Prostate gland (tissue), 2 donors: ENCODE data around the gene ATP1A2. TPM values are rescaled to one million over a fixed set of nuclear protein-coding genes. Genes with fewer than 3 reads are reported as not detected.

Experiments used
- DNase-seq: peaks from one replicate; pipeline ENCODE4 v3.0.0-alpha.2; 2019; ENCODE audit warnings: low spot score
- H3K27ac ChIP-seq, 2 donors: fragments of 200-600 bp; sonication (generic); 2 replicates each; pipeline ENCODE4 v1.5.1; 2017 to 2019
- H3K27me3 ChIP-seq: fragments of 200-600 bp; sonication (generic); replicated peaks from 2 replicates; pipeline ENCODE4 v1.5.1; 2019; ENCODE audit not compliant: insufficient read depth
- H3K36me3 ChIP-seq, 2 donors: fragments of 200-600 bp; sonication (generic); 1 replicate in 1 of 2; 2 replicates in 1 of 2; pipeline versions ENCODE4 v1.5.1 to v1.8.1; 2017 to 2019
- H3K4me1 ChIP-seq: fragments of 200-600 bp; sonication (generic); replicated peaks from 2 replicates; pipeline ENCODE4 v1.5.1; 2019
- H3K4me3 ChIP-seq, 2 donors: fragments of 200-600 bp; sonication (generic); 2 replicates each; pipeline ENCODE4 v1.5.1; 2017 to 2019
- H3K9me3 ChIP-seq: fragments of 200-600 bp; sonication (generic); 2 replicates; pipeline ENCODE4 v1.5.1; 2017
- POLR2A ChIP-seq: fragments of 450-650 bp; IDR thresholded peaks from one replicate; pipeline ENCODE4 v1.6.1; 2016; ENCODE audit warnings: antibody characterized with exemption, mild to moderate bottlenecking
- POLR2AphosphoS5 ChIP-seq: sonication (generic); formaldehyde crosslinking; IDR thresholded peaks from one replicate; pipeline ENCODE4 v1.6.1; 2017; ENCODE audit warnings: antibody characterized with exemption
- WGBS: methylation state at CpG from one replicate; pipeline ENCODE4 v1.1.5; 2018; 5-methylcytosine and 5-hydroxymethylcytosine counted together
- intact Hi-C: fragments of 100-400 bp; cut with DNase I; formaldehyde crosslinking; loops from one replicate; pipeline ENCODE4 v1.14.2; 2022
- total RNA-seq, 2 donors: library from RNA; depleted of rRNA; stranded (reverse); fragments of >200 nt; gene quantifications; one replicate each; pipeline ENCODE4 v1.1.0, GENCODE V29; 2016
- TF ChIP-seq, protein P1 (sequence below), 4 experiments: fragments of 200-600 bp in 2 of 4; fragments of 450-650 bp in 2 of 4; sonication (generic) in 2 of 4; IDR thresholded peaks; 1 replicate in 3 of 4; 2 replicates in 1 of 4; pipeline ENCODE4 v1.5.1; 2016 to 2019; ENCODE audit warnings: antibody characterized with exemption in 4 of 4, mild to moderate bottlenecking in 2 of 4, moderate library complexity in 2 of 4

Gene ATP1A2
- total RNA-seq, 2 donors from 2014 or later = 14.8 to 69.0 TPM

DNA sequence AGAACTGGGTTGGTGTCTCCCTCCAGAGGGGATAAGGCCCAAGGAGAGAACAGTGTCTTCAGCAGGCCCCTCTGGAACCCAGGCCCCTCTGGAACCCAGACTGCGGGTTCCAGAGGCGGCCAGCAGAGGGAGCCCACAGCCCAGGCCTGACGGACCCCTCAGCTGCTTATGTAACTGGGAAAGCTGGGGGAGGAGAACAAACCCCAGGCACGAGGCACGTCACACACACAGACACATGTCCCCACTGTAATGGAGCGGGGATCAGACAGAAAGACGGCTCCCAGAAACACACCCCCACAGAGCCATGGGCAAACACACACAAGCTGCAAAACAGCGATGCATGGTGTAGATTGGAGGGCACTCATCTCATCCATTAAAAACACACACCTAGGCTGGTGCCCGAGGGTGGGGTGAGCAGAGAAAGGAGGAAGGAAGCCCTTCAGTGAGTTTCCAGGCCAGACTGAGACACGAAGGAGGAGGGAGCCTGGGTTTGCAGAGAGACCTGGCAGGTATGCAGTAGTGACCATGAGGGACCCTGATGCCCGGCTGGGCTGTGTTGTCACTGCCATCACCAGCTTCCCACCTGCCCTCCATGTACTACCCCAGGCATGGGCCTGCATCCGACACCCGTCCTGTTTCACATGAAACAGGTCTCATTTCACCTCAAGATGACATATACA, 14.4 kb upstream of the ATP1A2 start:
- no peak overlapping the region for H3K4me3 ChIP-seq
- H3K27me3 ChIP-seq = no peaks in the 10 kb centered on the region
- TF ChIP-seq, protein P1, sequence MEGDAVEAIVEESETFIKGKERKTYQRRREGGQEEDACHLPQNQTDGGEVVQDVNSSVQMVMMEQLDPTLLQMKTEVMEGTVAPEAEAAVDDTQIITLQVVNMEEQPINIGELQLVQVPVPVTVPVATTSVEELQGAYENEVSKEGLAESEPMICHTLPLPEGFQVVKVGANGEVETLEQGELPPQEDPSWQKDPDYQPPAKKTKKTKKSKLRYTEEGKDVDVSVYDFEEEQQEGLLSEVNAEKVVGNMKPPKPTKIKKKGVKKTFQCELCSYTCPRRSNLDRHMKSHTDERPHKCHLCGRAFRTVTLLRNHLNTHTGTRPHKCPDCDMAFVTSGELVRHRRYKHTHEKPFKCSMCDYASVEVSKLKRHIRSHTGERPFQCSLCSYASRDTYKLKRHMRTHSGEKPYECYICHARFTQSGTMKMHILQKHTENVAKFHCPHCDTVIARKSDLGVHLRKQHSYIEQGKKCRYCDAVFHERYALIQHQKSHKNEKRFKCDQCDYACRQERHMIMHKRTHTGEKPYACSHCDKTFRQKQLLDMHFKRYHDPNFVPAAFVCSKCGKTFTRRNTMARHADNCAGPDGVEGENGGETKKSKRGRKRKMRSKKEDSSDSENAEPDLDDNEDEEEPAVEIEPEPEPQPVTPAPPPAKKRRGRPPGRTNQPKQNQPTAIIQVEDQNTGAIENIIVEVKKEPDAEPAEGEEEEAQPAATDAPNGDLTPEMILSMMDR (IDR thresholded peaks at IDR 0.05) = peak; percentile 83 to 95 (median 94)
- TF ChIP-seq POLR2A (no peak), POLR2AphosphoS5 (peak; percentile 71)
- H3K27ac ChIP-seq = peak overlapping the region; percentile 67 to 87
- no peaks in the 10 kb centered on the region for H3K36me3 ChIP-seq
- intact Hi-C loops = loop anchor here (5.0 kb wide), 3 partner anchors 151 to 276 kb away; no protein-coding TSS in a partner anchor
- WGBS = 24% methylated on average over 13 of the region's 13 CpGs
- DNase-seq = peak; percentile 61
- no peaks in the 10 kb centered on the region for H3K9me3 ChIP-seq
- H3K4me1 ChIP-seq = peaks cover 12% of the 10 kb centered on the region

GRCh38 chr1:160101717-160102522, 13.6 kb upstream of the ATP1A2 start:
- Histone ChIP-seq H3K4me3 (no peak overlapping the region), H3K27ac (peak overlapping the region; percentile 67 to 87)

DNA sequence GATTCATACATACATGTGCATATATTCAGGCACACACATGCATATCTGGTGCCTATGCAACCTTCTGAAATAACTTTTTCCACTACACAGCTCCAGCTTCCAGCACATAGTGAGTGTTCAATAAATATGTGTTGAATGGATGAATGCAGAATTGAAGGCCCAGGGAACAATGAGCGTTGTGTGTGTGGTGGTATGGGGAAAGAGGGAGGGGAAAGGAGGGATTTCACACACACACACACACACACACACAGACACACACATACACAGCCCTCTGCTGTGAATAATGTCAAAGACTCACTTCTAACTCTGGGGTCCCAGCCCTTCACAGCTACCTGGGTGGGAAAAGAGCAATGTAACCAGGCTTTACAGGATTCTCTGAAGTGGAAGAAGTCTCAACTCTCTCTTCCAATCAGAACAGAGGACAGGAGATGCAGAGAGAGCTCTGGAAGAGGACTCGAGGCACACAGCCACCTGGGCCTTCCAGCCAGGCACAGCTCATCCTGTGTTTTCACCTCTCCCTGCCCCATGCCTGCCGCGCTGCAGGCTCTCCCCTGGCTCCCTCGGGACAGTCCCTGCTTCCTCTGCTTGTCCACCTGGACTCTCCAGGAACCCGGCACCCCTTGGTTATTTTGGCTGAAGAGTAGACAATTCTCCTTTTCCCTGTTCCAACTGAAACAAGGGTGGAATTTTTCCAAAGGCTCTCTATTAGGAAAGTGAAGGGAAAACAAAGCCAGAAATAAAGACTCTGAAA, 11.7 kb upstream of the ATP1A2 start:
- TF ChIP-seq POLR2A = no peak
- TF ChIP-seq, protein P1 (IDR thresholded peaks at IDR 0.05) = no peak
- TF ChIP-seq POLR2AphosphoS5 = no peak
- Histone ChIP-seq H3K27ac (no peak overlapping the region), H3K36me3 (no peaks in the 10 kb centered on the region), H3K27me3 (no peaks in the 10 kb centered on the region), H3K4me3 (no peak overlapping the region), H3K9me3 (no peaks in the 10 kb centered on the region), H3K4me1 (peaks cover 8% of the 10 kb centered on the region)
- intact Hi-C loops = loop anchor here (2.0 to 5.0 kb wide), 4 partner anchors 89 to 273 kb away; no protein-coding TSS in a partner anchor
- no peak for DNase-seq
- WGBS = 31% methylated on average over 6 of the region's 6 CpGs

More at GRCh38 chr1:160101717-160102522, 13.6 kb upstream of the ATP1A2 start:
- TF ChIP-seq, protein P1 (IDR thresholded peaks at IDR 0.05) = no peak
- TF ChIP-seq POLR2A (no peak), POLR2AphosphoS5 (no peak)
- WGBS = 63% methylated on average over 9 of the region's 9 CpGs
- Histone ChIP-seq H3K36me3 (no peaks in the 10 kb centered on the region), H3K27me3 (no peaks in the 10 kb centered on the region), H3K4me1 (peaks cover 12% of the 10 kb centered on the region), H3K9me3 (no peaks in the 10 kb centered on the region)
- intact Hi-C loops = loop anchor here (2.0 to 5.0 kb wide), 4 partner anchors 91 to 275 kb away; no protein-coding TSS in a partner anchor
- no peak for DNase-seq

- intact Hi-C loops = loop anchor here (5.0 kb wide), 3 partner anchors 148 to 273 kb away; no protein-coding TSS in a partner anchor
- H3K27ac ChIP-seq = no peak overlapping the region
- peaks cover 8% of the 10 kb centered on the region for H3K4me1 ChIP-seq
- no peak for DNase-seq
- no peaks in the 10 kb centered on the region for H3K9me3 ChIP-seq
- no peak for TF ChIP-seq POLR2A
- TF ChIP-seq POLR2AphosphoS5 = no peak
- TF ChIP-seq, protein P1 (IDR thresholded peaks at IDR 0.05) = no peak
- no peak overlapping the region for H3K4me3 ChIP-seq
- no peaks in the 10 kb centered on the region for H3K27me3 ChIP-seq
- H3K36me3 ChIP-seq = no peaks in the 10 kb centered on the region
- 58% methylated on average over 3 of the region's 3 CpGs for WGBS
Observed at GRCh38 chr1:160104486-160104885, 11.1 kb upstream of the ATP1A2 start.
